ENCODE results near the gene CYFIP2. TPM values are rescaled to one million over a fixed set of nuclear protein-coding genes. Genes with fewer than 3 reads are reported as not detected.
"Not testable (repeated sequence)": the region's sequence is repeated elsewhere in the genome, so short reads cannot be mapped to it uniquely, and the experiment has no call there.

The CYFIP2 gene
- total and polyA plus RNA-seq, 7 donors: 0.61 to 8.3 (median 4.9) TPM

DNA sequence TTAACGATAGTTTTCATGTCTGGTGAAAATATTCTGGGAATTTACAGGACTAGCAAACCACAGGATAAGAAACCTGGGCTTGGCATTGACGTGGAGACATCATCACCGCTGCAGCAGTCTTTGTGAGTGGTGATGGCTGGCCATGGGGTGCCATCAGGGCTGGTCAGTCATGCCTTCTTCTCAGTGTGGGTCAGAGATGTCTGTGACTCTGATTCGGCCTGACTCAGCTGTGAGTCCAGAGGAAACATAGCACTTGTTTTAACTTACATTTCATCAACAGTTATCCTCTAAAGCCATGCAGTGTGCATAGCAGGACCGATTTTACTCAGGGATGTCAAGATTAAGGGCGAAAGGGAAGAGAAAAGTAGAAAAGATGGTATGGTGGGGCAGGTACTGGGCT lies 33.2 kb upstream of the CYFIP2 start:
- H3K4me1 ChIP-seq: no peaks in the 10 kb centered on the region
- H3K9me3 ChIP-seq: no peaks in the 10 kb centered on the region
- H3K4me3 ChIP-seq: no peak overlapping the region
- DNase-seq (no peak), ATAC-seq (no peak)
- intact Hi-C loops (cut with DNase I): no loop called here
- no peaks in the 10 kb centered on the region for H3K27me3 ChIP-seq (ENCODE audit: insufficient read depth in 3 of 3, low read length in 2 of 3)
- WGBS, 3 donors: 71 to 79% (median 72%) methylated on average over 6 of the region's 6 CpGs
- no peaks in the 10 kb centered on the region for H3K36me3 ChIP-seq (ENCODE audit: insufficient read depth in 1 of 2, low read depth in 1 of 2)
- H3K27ac ChIP-seq: no peak overlapping the region
- TF ChIP-seq, protein P1, sequence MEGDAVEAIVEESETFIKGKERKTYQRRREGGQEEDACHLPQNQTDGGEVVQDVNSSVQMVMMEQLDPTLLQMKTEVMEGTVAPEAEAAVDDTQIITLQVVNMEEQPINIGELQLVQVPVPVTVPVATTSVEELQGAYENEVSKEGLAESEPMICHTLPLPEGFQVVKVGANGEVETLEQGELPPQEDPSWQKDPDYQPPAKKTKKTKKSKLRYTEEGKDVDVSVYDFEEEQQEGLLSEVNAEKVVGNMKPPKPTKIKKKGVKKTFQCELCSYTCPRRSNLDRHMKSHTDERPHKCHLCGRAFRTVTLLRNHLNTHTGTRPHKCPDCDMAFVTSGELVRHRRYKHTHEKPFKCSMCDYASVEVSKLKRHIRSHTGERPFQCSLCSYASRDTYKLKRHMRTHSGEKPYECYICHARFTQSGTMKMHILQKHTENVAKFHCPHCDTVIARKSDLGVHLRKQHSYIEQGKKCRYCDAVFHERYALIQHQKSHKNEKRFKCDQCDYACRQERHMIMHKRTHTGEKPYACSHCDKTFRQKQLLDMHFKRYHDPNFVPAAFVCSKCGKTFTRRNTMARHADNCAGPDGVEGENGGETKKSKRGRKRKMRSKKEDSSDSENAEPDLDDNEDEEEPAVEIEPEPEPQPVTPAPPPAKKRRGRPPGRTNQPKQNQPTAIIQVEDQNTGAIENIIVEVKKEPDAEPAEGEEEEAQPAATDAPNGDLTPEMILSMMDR (IDR thresholded peaks at IDR 0.05): no peak

DNA sequence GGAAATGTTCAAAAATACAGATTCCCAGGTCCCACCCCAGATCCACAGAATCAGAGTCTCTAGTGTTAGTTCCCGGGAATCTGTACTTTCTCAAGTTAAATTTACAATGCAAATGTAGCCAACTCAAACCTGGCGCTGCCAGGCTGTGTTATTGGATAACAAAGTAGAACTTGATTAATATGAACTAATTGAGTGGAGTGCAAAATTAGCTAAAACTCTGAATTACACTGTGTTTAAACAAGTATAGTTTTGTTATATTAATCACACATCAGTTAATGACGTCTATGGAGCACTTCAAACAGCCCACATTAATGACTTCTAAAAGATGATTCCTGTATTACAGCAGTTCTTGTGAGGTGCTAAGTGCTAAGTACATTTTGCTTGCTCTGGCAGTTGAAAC lies 32.4 kb upstream of the CYFIP2 start:
- Histone ChIP-seq H3K9me3 (no peaks in the 10 kb centered on the region), H3K27ac (no peak overlapping the region), H3K4me1 (no peaks in the 10 kb centered on the region), H3K36me3 (ENCODE audit: insufficient read depth in 1 of 2, low read depth in 1 of 2) (no peaks in the 10 kb centered on the region), H3K27me3 (ENCODE audit: insufficient read depth in 3 of 3, low read length in 2 of 3) (no peaks in the 10 kb centered on the region), H3K4me3 (no peak overlapping the region)
- no peak for ATAC-seq
- 82 to 87% (median 85%) methylated on average over 3 of the region's 3 CpGs for WGBS, 3 donors
- intact Hi-C loops (cut with DNase I): no loop called here
- DNase-seq: no peak
- TF ChIP-seq, protein P1 (IDR thresholded peaks at IDR 0.05): no peak

DNA sequence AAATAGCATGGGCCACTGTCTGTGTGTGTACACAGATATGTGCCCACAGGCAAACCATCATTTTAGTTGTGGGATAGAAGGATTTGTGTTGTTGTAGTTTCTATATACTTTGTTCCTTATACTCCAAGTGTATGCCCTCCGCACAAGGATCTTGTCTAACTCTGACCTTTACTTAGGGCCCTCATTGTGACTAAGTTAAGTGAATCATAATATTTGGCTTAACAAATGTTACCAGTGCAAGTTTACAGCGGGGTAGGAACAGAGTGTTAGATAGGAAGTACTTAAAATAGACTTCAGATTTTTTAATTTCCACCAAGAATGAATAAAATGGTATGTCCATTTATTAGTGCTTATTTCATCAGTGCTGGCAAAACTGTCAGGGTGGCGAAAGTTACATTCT lies 29.5 kb upstream of the CYFIP2 start:
- DNase-seq: no peak
- 92 to 95% (median 92%) methylated on average over 3 of the region's 3 CpGs for WGBS, 3 donors
- ATAC-seq: no peak
- H3K27ac ChIP-seq: no peak overlapping the region
- H3K4me3 ChIP-seq: no peak overlapping the region
- intact Hi-C loops (cut with DNase I): no loop called here
- TF ChIP-seq, protein P1 (IDR thresholded peaks at IDR 0.05): no peak
- no peaks in the 10 kb centered on the region for H3K36me3 ChIP-seq (ENCODE audit: insufficient read depth in 1 of 2, low read depth in 1 of 2)
- H3K9me3 ChIP-seq: no peaks in the 10 kb centered on the region
- no peaks in the 10 kb centered on the region for H3K4me1 ChIP-seq
- H3K27me3 ChIP-seq (ENCODE audit: insufficient read depth in 3 of 3, low read length in 2 of 3): no peaks in the 10 kb centered on the region

DNA sequence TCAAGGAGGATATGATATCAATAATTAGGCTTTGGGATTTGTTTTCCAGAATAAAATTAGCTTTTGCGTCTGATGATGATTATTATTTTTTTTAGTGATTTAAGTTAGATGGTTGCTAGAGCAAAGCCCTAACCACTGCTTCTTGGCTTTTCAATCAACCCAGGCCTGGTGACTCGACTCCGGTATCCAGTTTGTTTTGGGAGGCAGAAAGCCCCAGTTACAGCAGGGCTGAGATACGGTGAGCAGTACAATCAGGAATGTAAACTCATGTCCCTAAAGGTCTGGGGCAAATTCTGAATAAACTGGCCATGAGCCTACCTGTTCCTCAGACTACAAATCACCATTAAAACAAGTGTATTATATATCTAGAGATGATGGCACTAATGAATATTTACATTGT lies 24.4 kb upstream of the CYFIP2 start:
- ATAC-seq: no peak
- 77 to 83% (median 83%) methylated on average over 4 of the region's 4 CpGs for WGBS, 3 donors
- H3K27ac ChIP-seq: no peak overlapping the region
- no peaks in the 10 kb centered on the region for H3K4me1 ChIP-seq
- TF ChIP-seq, protein P1 (IDR thresholded peaks at IDR 0.05): no peak
- no peaks in the 10 kb centered on the region for H3K9me3 ChIP-seq
- H3K4me3 ChIP-seq: no peak overlapping the region
- H3K36me3 ChIP-seq (ENCODE audit: insufficient read depth in 1 of 2, low read depth in 1 of 2): no peaks in the 10 kb centered on the region
- no peak for DNase-seq
- intact Hi-C loops (cut with DNase I): no loop called here
- H3K27me3 ChIP-seq (ENCODE audit: insufficient read depth in 3 of 3, low read length in 2 of 3): no peaks in the 10 kb centered on the region

DNA sequence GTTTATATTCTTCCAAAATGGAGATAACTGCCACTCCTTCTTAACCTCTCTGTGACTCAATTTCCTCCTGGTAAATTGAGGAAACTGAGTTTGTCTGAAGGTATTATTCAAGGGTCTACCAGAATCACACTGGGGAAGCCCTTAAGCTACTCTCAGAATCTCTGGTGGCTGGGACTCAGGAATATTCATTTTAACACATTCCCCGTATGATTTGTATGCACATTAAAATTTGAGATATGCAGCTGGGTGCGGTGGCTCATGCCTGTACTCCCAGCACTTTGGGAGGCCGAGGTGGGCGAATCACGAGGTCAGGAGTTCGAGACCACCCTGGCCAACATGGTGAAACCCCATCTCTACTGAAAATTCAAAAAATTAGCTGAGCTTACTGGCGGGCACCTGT lies 21.2 kb upstream of the CYFIP2 start:
- H3K36me3 ChIP-seq (ENCODE audit: insufficient read depth in 1 of 2, low read depth in 1 of 2); H3K27ac ChIP-seq; H3K4me3 ChIP-seq; H3K4me1 ChIP-seq; ATAC-seq; H3K27me3 ChIP-seq (ENCODE audit: insufficient read depth in 3 of 3, low read length in 2 of 3); DNase-seq; intact Hi-C loops (cut with DNase I); H3K9me3 ChIP-seq: not testable (repeated sequence)
- 74 to 80% (median 78%) methylated on average over 7 of the region's 7 CpGs for WGBS, 3 donors
